Fibroblast of the conjunctiva (primary cell): ENCODE results near the gene CRIP3.
"Not testable (repeated sequence)": the region's sequence is repeated elsewhere in the genome, so short reads cannot be mapped to it uniquely, and the experiment has no call there.

Experiments used
- DNase-seq: peaks from one replicate; pipeline ENCODE4 v3.0.0-alpha.2; 2010; ENCODE audit warnings: low read depth

CRIP3 gene, protein sequence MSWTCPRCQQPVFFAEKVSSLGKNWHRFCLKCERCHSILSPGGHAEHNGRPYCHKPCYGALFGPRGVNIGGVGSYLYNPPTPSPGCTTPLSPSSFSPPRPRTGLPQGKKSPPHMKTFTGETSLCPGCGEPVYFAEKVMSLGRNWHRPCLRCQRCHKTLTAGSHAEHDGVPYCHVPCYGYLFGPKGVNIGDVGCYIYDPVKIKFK

DNA sequence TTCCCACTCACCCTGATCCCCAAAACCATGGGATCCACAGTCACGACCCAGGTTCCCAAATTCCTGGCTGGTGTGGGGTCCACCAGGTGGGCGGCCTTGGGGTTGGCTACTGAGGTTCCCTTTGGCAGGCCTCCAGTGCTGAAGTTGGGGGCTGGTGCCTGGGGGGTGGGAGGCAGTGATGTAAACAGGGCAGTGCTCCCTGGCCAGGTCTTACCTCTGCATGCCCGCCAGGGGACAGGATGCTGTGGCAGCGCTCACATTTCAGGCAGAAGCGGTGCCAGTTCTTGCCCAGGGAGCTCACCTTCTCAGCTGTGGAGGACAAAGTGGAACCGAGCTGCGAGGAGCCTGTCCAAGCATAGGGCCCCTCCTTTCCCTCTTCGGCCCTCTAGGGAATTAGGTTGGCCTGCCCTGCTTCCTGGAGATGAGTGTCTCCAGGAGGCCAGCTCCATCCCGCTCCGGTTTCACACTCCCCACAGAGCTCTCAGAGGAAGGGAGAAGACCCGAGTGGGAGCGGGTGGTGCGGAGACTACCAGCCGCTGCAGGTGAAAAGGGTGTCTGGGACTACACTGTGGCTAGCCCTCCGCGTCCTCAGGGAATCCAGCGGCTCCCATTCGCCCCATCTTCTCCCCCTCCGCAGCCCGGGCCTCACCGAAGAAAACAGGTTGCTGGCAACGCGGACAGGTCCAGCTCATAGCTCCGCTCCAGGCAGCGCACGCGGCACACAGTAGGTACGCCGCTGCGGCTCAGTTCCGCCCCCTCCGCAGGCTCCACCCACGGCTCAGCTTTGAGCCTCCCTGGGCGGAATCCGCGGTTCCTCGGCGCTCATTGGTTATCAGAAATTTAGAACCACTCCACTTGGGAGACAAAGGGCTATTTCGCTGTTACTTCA is at the start of gene CRIP3:
Gene CRIP3, minus strand, starts transcription at position 726 of the 889 bp plus-strand sequence. Its CDS starts 34 bp downstream, at position 692.
- peak; percentile 10 for DNase-seq

GRCh38 chr6:43355862-43356590 is 47.4 kb upstream of the CRIP3 start:
- no peak for DNase-seq

- not testable (repeated sequence) for DNase-seq
These were observed 43.3 kb upstream of the CRIP3 start for GRCh38 chr6:43351951-43352350.

DNA sequence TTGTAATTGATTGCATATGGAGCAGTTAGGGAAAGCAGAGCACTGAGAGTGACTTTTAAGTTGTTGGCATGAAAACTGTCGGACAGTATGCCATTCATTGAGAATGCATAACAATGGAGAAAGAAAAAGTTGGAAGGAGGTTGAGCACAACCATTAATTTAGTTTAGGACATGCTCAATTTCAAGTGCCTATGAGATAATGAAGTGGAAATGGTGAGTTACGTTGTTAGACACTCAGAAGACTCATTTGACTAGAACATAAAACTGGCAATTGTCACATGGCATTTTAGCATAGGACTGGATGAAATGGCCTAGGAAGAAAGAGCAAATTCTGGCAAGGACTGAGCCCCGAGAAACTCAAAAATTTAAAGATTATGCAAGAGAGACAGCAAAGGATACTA is 38.8 kb upstream of the CRIP3 start:
- no peak for DNase-seq

DNA sequence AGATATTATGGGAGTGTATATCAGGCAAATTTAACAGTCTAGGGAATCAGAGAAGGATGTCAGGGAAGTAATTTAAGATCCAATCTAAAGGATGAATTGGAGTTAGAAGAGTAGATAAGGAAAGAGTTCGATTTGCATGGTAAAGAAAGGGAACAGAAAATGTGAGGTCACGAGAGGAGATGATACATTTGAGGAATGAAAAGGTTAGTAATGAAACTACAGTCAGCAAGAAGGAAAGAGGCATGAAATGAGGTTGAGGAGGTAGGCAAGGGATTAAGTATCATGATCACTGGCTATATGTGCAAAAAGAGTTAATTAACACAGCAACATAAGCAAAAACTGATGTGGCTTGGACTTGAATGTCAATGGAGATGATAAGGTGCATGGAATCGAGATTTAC is 38.4 kb upstream of the CRIP3 start:
- no peak for DNase-seq

- DNase-seq: not testable (repeated sequence)
These were observed 37.6 kb upstream of the CRIP3 start for GRCh38 chr6:43346243-43346642.

GRCh38 chr6:43339168-43339567 is 30.5 kb upstream of the CRIP3 start:
- no peak for DNase-seq

DNA sequence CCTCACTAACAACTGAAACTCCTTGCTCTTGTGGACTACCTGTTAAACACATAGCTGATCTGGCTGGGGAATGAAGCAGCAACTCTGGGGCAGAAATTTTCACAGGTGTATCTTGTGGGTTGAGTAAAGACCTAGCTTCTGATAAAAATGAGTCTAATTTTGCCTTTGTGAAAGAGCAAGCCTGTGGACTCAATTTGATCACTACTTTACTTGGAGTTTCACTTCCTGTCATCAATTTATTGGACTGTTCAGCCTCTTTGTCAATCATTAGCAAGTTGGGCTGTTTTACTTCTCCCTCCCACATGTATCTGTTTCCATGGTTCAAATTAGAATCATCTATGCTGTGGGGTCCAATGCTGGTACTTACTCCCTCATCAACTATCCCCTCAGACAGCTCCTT is 29.6 kb upstream of the CRIP3 start:
- no peak for DNase-seq

DNA sequence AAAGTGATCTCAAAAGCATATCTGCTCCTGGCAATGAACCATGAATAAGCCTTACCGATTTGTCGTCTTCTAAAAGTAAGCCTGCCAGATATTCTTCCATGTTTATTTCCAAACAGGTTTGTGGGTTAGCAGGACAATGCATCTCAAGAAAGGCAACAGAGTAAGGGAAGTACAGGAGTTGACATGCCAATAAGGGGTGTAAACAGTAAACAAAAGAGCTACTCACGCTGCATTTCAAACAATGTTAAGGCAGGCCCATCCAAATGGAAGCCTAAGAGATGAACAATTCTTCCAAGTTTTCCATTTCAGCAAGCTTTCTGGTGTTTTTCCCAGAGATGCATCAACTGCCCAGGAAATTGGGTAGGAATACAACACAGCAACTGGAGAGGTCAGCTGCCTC is 27.8 kb upstream of the CRIP3 start:
- DNase-seq: no peak

DNA sequence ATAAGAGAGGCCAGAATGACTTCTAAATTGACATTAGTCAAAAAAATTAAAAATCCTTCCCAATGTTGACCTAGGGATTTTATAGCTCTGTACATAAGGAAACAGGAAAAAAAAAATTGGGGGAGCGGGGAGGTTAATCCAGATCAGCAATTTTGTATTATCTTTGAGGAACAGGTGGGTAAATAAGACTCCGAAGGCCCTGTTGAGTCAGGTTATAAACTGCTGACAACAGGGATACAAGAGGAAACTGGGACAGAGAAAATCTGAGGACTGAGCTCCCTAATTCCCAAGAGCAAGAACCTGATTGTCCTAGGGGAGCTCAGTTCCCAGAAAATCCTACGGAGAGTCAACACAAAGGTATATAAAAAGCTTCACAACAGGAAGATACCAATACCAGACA is 26.8 kb upstream of the CRIP3 start:
- no peak for DNase-seq

- peak; percentile 38 for DNase-seq
These were observed 26.0 kb upstream of the CRIP3 start for GRCh38 chr6:43334466-43335095.

GRCh38 chr6:43331891-43332290 is 23.3 kb upstream of the CRIP3 start:
- DNase-seq: no peak

DNA sequence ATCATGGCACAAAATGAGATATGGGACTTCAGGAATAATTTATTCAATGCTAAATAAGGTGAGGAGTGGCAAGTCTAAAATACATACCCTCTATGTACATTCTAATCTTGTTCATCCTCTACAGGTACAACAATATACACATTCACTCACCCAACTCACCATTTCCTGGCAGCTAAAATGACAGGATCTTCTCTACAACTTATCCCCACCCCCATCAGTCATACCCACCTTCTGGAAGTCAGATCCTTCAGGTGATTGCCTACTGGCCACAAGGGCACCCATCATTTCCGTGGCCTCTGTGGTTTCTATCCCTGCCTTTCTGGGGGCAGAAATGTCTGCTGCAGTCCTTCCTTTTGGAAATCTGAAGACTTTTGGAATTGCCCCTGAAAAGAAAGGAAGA is 22.8 kb upstream of the CRIP3 start:
- no peak for DNase-seq

DNA sequence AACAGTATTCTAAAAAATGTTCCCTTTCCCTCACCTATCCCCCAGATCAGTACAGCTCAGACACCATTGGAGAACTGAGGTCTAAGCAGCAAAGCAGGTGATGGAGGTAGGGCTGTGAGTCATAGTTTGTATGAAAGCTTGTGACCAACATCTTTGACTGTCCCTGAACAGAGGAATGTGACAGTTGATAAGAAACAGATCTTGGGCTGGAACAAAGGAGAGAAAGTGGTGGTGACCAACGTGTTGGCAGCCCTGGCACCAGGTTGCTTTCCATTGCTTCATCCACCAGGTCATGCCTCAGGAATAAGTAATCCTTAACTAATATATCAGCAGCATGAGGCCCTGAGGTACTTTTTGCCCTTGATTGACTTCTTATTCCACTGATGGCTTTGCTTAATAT is 19.9 kb upstream of the CRIP3 start:
- DNase-seq: no peak

DNA sequence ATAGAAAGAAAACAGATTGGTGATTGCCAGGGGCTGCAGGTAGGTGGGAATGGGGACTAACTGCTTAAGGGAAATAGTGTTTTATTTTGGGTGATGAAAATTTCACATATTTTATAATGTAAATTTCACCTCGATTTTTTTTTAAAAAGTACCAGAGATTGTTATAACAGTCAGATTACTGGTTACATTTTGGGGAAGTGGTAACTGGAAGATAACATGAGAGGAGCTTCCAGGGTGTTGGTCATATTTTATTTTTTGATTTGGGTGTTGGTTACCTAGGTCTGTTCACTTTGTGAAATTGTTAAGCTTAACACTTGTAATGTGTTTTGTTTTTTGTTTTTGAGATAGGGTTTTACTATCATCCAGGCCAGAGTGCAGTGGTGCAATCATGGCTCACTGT is 17.2 kb upstream of the CRIP3 start:
- no peak for DNase-seq

DNA sequence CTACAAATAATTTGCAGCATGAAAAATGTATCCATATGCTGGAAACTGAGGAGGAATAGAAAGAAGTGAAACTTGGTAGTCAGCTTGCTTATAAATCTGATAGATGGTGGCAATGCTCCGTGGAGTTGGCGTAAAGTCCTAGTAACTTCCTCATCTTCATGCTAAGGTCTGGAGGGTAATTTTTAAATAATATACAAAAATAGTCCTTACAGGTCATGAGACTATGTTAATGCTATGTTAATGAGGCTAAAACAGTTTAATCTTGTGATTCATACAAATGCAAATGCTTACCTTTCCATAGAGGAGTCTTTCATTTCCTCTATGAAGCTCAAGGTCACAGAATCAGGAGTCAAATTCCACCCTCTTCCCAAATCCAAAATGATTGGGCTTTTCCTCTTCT is 9.4 kb upstream of the CRIP3 start:
- DNase-seq: no peak

DNA sequence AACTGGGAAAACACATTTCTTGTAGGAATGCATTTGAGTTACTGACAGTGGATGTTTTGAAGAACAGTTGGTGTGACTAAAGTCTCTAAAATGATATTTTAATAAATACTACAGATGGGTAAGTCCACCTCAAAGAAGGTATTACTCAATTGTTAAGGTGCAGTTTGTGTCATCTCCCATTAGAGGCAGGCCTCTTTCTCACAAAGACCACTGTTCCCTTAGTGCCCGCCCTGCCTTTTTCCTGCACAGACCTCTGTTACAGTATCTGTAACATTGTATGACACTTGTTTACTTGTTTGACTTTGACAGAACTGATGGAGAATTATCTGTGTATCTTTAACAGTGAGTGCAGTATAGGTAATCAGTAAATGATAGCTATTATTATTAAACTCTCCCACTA is 5.2 kb upstream of the CRIP3 start:
- no peak for DNase-seq

DNA sequence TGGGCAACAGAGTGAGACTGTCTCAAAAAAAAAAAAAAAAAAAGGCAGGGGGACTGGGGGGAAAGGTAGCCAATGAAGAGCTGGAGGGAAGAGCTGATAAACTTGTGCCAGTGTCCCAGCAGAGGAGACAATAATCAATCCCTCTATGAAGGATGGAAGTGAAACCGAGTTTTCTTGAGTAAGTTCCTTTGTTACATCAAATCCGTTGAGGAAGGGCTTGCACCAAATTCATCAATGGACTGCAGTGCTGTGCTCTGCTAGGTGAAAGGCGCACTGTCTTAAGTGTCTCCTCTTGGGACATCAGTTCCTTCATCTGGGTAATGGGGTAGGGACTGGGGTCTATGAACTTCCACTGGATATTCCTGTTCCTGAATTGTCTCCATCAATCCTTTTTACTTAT is 3.0 kb upstream of the CRIP3 start:
- DNase-seq: no peak

GRCh38 chr6:43310624-43311023 is 2.0 kb upstream of the CRIP3 start:
- no peak for DNase-seq

DNA sequence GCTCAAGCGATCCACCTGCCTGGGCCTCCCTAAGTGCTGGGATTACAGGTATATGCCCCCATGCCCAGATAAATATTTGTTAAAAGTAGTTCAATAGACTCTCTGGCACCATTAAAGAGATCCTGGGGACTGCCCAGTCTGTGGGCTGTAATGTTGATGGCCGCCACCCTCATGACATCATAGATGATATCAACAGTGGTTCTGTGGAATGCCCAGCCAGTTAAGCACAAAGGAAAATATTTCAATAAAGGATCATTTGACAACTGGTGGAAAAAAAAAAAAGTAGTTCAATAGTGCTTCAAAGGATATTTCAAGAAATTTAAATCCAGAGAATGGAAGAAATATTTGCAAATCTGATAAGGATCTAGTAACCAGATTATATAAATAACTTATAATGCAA is 1.5 kb upstream of the CRIP3 start:
- DNase-seq: no peak

DNA sequence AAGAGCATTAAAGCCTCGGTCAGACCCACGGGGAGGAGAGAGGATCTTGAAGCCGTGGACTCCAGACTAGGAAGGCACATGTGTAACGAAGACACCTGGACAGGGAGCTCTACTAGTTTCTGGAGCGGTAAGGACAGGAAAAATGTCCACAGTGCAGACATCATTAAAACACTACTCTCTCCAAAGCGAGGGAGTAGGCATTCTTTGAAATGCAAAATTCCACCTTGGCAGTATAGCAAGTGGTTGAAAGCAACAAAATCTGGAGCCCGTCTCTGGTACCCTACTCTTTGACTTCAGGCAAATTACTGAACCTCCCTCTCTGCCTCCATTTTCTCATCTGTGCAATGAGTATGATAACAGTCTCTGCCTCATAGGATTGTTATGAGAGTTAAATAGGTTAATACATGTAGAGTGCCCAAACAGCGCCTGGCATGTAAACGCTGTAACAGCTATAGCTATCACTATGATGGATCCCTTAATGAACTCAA is 408 bp upstream of the CRIP3 start:
- no peak for DNase-seq

DNA sequence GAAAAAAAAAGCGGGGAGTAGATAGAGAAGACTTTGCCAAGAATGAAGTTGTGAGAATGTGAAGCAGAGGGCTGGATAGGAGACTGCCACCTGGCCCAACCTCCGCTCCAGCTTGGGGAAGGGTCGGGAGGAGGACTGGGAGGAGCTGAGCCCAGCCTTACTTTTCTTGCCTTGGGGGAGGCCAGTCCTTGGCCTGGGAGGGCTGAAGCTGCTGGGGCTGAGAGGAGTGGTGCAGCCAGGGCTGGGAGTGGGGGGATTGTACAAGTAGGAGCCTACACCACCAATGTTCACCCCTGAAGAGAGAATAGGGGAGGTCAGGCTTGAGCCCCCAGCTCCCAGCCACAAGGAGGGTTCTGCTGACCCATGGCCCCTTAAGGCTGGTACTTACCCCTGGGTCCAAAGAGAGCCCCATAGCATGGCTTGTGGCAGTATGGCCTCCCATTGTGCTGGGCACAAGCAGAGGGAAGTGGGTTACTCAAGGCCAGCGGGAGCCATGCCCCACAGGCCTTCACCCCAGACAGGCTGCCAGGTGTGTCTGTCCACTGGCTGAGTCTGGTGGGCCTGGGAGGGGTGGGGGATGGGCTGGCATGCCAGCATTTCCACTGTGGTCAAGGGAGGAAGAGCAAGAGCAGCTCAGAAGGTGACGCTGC is 1.1 kb downstream of the CRIP3 start:
- DNase-seq: no peak
